AG04449 (cell line): ENCODE measurements around the gene AP1S1.
"Not testable (repeated sequence)": the region's sequence is repeated elsewhere in the genome, so short reads cannot be mapped to it uniquely, and the experiment has no call there.

Experiments
- CTCF ChIA-PET: fragments of 350-600 bp; formaldehyde crosslinking; extraction: SDS; loops from one replicate; lab custom pipeline; 2021; ENCODE audit warnings: antibody characterized with exemption; lab: Yijun Ruan, JAX
- POLR2A ChIA-PET: fragments of 400-600, 350-600 bp; formaldehyde crosslinking; extraction: SDS; loops from one replicate; lab custom pipeline; 2020; ENCODE audit warnings: antibody characterized with exemption, inconsistent platforms; lab: Yijun Ruan, JAX
- DNase-seq: peaks from one replicate; pipeline ENCODE4 v3.0.0-alpha.2; 2010; ENCODE audit warnings: low read depth, low spot score
- H3K4me3 ChIP-seq: 2 replicates; pipeline ENCODE4 v1.5.1; 2011; ENCODE audit warnings: low read depth, mild to moderate bottlenecking, control low read depth, low read length
- TF ChIP-seq, protein P1 (sequence below): IDR thresholded peaks from one replicate; pipeline ENCODE4 v1.5.1; 2011; ENCODE audit warnings: mild to moderate bottlenecking, moderate library complexity, low read length, control low read depth, inconsistent platforms; ENCODE audit not compliant: insufficient read depth; ENCODE audit errors: missing control alignments

AP1S1 gene

GRCh38 chr7:101198476-101198875, 44.2 kb downstream of the AP1S1 start:
- DNase-seq = no peak
- CTCF ChIA-PET = no interaction called here
- TF ChIP-seq, protein P1, sequence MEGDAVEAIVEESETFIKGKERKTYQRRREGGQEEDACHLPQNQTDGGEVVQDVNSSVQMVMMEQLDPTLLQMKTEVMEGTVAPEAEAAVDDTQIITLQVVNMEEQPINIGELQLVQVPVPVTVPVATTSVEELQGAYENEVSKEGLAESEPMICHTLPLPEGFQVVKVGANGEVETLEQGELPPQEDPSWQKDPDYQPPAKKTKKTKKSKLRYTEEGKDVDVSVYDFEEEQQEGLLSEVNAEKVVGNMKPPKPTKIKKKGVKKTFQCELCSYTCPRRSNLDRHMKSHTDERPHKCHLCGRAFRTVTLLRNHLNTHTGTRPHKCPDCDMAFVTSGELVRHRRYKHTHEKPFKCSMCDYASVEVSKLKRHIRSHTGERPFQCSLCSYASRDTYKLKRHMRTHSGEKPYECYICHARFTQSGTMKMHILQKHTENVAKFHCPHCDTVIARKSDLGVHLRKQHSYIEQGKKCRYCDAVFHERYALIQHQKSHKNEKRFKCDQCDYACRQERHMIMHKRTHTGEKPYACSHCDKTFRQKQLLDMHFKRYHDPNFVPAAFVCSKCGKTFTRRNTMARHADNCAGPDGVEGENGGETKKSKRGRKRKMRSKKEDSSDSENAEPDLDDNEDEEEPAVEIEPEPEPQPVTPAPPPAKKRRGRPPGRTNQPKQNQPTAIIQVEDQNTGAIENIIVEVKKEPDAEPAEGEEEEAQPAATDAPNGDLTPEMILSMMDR = no peak
- POLR2A ChIA-PET = no interaction called here
- H3K4me3 ChIP-seq = no peak overlapping the region

- DNase-seq, H3K4me3 ChIP-seq, POLR2A ChIA-PET: not testable (repeated sequence)
- CTCF ChIA-PET = interaction anchor here (1.2 to 6.6 kb wide), 4 partner anchors 7 to 83 kb away, joined by 4 to 83 read pairs (median 8); no protein-coding TSS in a partner anchor
Measured at GRCh38 chr7:101199522-101199921, 45.2 kb downstream of the AP1S1 start.

DNA sequence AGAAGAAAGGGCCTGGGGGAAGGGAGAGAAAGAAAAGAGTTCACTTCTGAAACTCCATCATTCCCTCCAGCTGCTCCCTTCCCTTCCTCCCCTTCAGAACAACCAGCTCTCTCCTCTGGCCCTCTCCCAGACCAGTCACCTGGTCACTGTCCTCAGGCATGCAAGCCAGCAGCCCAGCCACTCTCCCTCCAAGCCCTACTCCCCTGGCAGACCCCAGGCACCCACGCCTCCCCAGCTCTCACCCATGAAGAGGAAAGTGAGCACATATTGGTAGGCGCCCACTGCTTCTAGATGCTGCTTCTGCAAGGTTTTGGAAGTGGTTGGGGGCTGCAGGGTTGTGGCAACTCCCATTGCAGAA, 46.2 kb downstream of the AP1S1 start:
- DNase-seq = no peak
- no peak overlapping the region for H3K4me3 ChIP-seq
- TF ChIP-seq, protein P1 = no peak
- ChIA-PET POLR2A (no interaction called here), CTCF (interaction anchor here (0.7 to 6.6 kb wide), 5 partner anchors 8 to 83 kb away, joined by 3 to 83 read pairs (median 6); no protein-coding TSS in a partner anchor)

- CTCF ChIA-PET = interaction anchor here (0.7 to 6.6 kb wide), 6 partner anchors 8 to 82 kb away, joined by 3 to 83 read pairs (median 5); no protein-coding TSS in a partner anchor
- TF ChIP-seq, protein P1 = no peak
- DNase-seq = no peak
- POLR2A ChIA-PET = no interaction called here
- H3K4me3 ChIP-seq = no peak within 1 kb of the TSS
Measured at GRCh38 chr7:101200862-101201599, 46.8 kb downstream of the AP1S1 start, which contains the start of gene MOGAT3. MOGAT3 (minus strand) TSS chr7:101201036; CDS start chr7:101200854, 182 bp downstream.

GRCh38 chr7:101201695-101202602, 47.7 kb downstream of the AP1S1 start:
- TF ChIP-seq, protein P1 = no peak
- ChIA-PET CTCF (interaction anchor here (0.7 to 6.6 kb wide), 5 partner anchors 8 to 58 kb away, joined by 3 to 83 read pairs (median 3); no protein-coding TSS in a partner anchor), POLR2A (interaction anchor here (1.1 kb wide), 2 partner anchors 11 to 15 kb away, joined by 3 to 7 read pairs; partner anchors contain the start of genes PLOD3 and ZNHIT1)
- no peak overlapping the region for H3K4me3 ChIP-seq
- no peak for DNase-seq

DNA sequence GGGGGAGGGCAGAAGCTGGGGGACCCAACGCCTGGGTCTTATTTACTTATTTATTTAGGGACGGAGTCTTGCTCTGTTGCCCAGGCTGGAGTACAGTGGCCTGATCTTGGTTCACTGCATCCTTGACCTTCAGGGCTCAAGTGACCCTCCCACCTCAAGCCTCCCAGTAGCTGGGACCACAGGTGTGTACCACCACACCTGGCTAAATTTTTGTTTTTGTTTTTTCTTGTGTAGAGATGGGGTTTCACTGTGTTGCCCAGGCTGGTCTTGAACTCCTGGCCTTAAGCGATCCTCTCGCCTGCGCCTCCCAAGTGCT, 48.3 kb downstream of the AP1S1 start:
- no peak for DNase-seq
- TF ChIP-seq, protein P1 = no peak
- no peak overlapping the region for H3K4me3 ChIP-seq
- ChIA-PET POLR2A (interaction anchor here (1.1 kb wide), 2 partner anchors 10 to 15 kb away, joined by 3 to 7 read pairs; partner anchors contain the start of genes PLOD3 and ZNHIT1), CTCF (interaction anchor here (0.8 to 6.6 kb wide), 5 partner anchors 10 to 58 kb away, joined by 3 to 83 read pairs (median 3); no protein-coding TSS in a partner anchor)

DNA sequence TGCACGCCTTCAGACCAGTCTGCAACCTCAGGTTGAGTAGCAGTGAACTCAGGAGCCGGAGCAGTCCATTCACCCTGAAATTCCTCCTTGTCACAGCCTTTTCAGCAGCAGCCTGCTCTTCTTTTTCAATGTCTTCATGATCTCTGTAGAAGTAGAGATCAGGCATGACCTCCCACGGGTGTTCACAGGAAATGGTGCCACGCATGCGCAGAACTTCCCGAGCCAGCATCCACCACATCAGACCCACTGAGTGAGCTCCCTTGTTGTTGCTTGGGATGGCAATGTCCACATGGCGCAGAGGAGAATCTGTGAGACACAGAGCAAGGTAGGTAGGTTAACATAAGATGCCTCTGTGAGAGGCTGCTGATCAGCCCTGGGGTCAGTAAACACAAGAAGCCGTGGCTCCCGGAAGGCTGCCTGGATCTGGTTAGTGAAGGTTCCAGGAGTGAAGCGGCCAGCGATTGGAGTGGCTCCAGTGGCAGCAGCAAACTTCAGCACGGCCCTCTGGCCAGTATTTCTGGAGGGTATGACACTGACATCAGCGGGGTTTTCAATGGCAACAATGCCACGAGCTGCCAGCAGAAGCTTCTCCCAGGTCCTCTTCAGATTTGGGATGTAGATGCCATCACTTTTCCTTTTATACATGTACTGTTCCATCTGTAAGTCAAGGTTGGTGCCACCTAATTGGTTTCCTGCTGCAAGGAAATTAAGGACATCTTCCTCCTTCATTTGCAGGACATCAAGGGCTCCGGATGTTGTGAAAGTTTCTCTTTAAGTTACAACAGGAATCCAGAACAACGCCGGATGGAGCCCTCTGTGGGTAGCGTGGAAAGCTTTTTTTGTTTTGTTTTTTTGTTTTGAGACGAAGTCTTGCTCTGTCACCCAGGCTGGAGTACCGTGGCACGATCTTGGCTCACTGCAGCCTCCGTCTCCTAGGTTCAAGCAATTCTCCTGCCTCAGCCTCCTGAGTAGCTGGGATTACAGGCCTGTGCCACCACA, 49.8 kb downstream of the AP1S1 start:
- DNase-seq, H3K4me3 ChIP-seq: not testable (repeated sequence)
- ChIA-PET POLR2A (interaction anchor here (1.5 kb wide), 1 partner anchor 13 kb away, joined by 6 read pairs; the partner anchor contains the start of genes PLOD3 and ZNHIT1), CTCF (interaction anchor here (0.8 to 6.6 kb wide), 6 partner anchors 11 to 79 kb away, joined by 3 to 83 read pairs (median 4); partner anchors contain the start of gene ZNHIT1)
